Neural cell (in vitro differentiated cells): ENCODE data around the gene NEK10. TPM values are rescaled to one million over a fixed set of nuclear protein-coding genes. Genes with fewer than 3 reads are reported as not detected.

Experiments
- H2AFZ ChIP-seq: fragments of 200-600, 300-800 bp; sonication (generic), shearing (Covaris generic); 2 replicates; pipeline ENCODE4 v1.6.0; 2014; ENCODE audit warnings: low read depth, mild to moderate bottlenecking, antibody characterized with exemption, low read length, moderate library complexity
- H3F3A ChIP-seq: fragments of 200-600 bp; shearing (Covaris generic); 2 replicates; pipeline ENCODE4 v1.6.1; 2016; ENCODE audit warnings: mild to moderate bottlenecking, moderate library complexity, mixed read lengths, antibody characterized with exemption, low read length; ENCODE audit not compliant: insufficient read depth, poor library complexity, severe bottlenecking
- H3K27ac ChIP-seq: fragments of 200-600, 300-800 bp; sonication (generic), shearing (Covaris generic); 2 replicates; pipeline ENCODE4 v1.5.1; 2014; ENCODE audit warnings: mild to moderate bottlenecking, low read length, moderate library complexity
- H3K27me3 ChIP-seq: fragments of 300-800, 200-600 bp; sonication (generic), shearing (Covaris generic); 2 replicates; pipeline ENCODE4 v1.6.0; 2014; ENCODE audit warnings: mild to moderate bottlenecking, low read depth, low read length, moderate library complexity; ENCODE audit not compliant: insufficient read depth
- H3K36me3 ChIP-seq: fragments of 300-800, 200-600 bp; sonication (generic), shearing (Covaris generic); 2 replicates; pipeline ENCODE4 v1.5.1; 2014; ENCODE audit warnings: mild to moderate bottlenecking, antibody characterized with exemption, low read length, moderate library complexity; ENCODE audit not compliant: insufficient read depth
- H3K4me2 ChIP-seq: fragments of 300-800, 200-600 bp; sonication (generic), shearing (Covaris generic); 2 replicates; pipeline ENCODE4 v1.6.0; 2014; ENCODE audit warnings: mild to moderate bottlenecking, low read length
- H3K4me3 ChIP-seq: fragments of 300-800, 200-600 bp; sonication (generic), shearing (Covaris generic); 2 replicates; pipeline ENCODE4 v1.5.1; 2014; ENCODE audit warnings: mild to moderate bottlenecking, low read length, moderate library complexity
- H3K79me2 ChIP-seq: fragments of 200-600 bp; shearing (Covaris generic); replicated peaks from 2 replicates; pipeline ENCODE4 v1.6.0; 2014; ENCODE audit warnings: mild to moderate bottlenecking, low read length, moderate library complexity; ENCODE audit not compliant: insufficient read depth
- H3K9ac ChIP-seq: fragments of 300-800, 200-600 bp; sonication (generic), shearing (Covaris generic); 2 replicates; pipeline ENCODE4 v1.6.1; 2016; ENCODE audit warnings: mild to moderate bottlenecking, low read length, mixed read lengths
- H3K9me2 ChIP-seq: fragments of 200-600 bp; shearing (Covaris generic); 2 replicates; pipeline ENCODE4 v1.6.1; 2016; ENCODE audit warnings: mild to moderate bottlenecking, low read length, mixed read lengths; ENCODE audit not compliant: insufficient read depth
- H3K9me3 ChIP-seq: fragments of 200-600, 300-800 bp; sonication (generic), shearing (Covaris generic); 2 replicates; pipeline ENCODE4 v1.6.1; 2016; ENCODE audit warnings: mild to moderate bottlenecking, mixed run types, low read length, moderate library complexity, mixed read lengths
- H4K20me1 ChIP-seq: fragments of 200-600 bp; shearing (Covaris generic); 2 replicates; pipeline ENCODE4 v1.6.1; 2016; ENCODE audit warnings: mild to moderate bottlenecking, mixed run types; ENCODE audit not compliant: insufficient read depth
- CTCF ChIP-seq: fragments of 450-650 bp; IDR thresholded peaks from 2 replicates; pipeline ENCODE4 v1.5.1; 2014; ENCODE audit warnings: antibody characterized with exemption, mild to moderate bottlenecking, moderate library complexity; ENCODE audit not compliant: poor library complexity, severe bottlenecking
- EP300 ChIP-seq: fragments of 450-650 bp; conservative IDR thresholded peaks from 2 replicates; pipeline ENCODE4 v1.6.1; 2014; ENCODE audit warnings: antibody characterized with exemption, mild to moderate bottlenecking, moderate library complexity; ENCODE audit not compliant: poor library complexity, severe bottlenecking
- EZH2 ChIP-seq: fragments of 200-600, 300-800 bp; shearing (Covaris generic), sonication (generic); IDR thresholded peaks from 2 replicates; pipeline ENCODE4 v1.6.1; 2014; ENCODE audit warnings: antibody characterized with exemption, low read length, borderline replicate concordance, mild to moderate bottlenecking; ENCODE audit not compliant: insufficient read depth, poor library complexity, severe bottlenecking
- POLR2AphosphoS5 ChIP-seq: IDR thresholded peaks from 2 replicates; pipeline ENCODE4 v1.6.1; 2012
- RAD21 ChIP-seq: fragments of 450-650 bp; conservative IDR thresholded peaks from 2 replicates; pipeline ENCODE4 v1.6.1; 2014; ENCODE audit warnings: antibody characterized with exemption, mild to moderate bottlenecking, moderate library complexity
- REST ChIP-seq: IDR thresholded peaks from 2 replicates; pipeline ENCODE4 v1.6.1; 2012; ENCODE audit warnings: borderline replicate concordance
- SMC3 ChIP-seq: fragments of 450-650 bp; conservative IDR thresholded peaks from 2 replicates; pipeline ENCODE4 v1.6.1; 2014; ENCODE audit warnings: antibody characterized with exemption, mild to moderate bottlenecking, moderate library complexity; ENCODE audit not compliant: poor library complexity
- TAF1 ChIP-seq: IDR thresholded peaks from 2 replicates; pipeline ENCODE4 v1.6.1; 2012; ENCODE audit warnings: low read depth
- polyA plus RNA-seq: library from polyadenylated mRNA; depleted of rRNA; stranded (reverse); fragments of >200 nt; gene quantifications from 2 replicates; pipeline ENCODE4 v1.2.3, GENCODE V29; 2014

NEK10 gene
- polyA plus RNA-seq, 1 donor from 2014 or later, result 17.6 TPM

- no peak overlapping the region for H2AFZ ChIP-seq
- no peak for TF ChIP-seq SMC3
- no peak for TF ChIP-seq CTCF
- no peak for TF ChIP-seq POLR2AphosphoS5
- no peak for TF ChIP-seq TAF1
- no peak for TF ChIP-seq RAD21
- TF ChIP-seq EZH2, result no peak
- TF ChIP-seq REST, result no peak
- no peak overlapping the region for H3K4me2 ChIP-seq
- no peaks in the 10 kb centered on the region for H3F3A ChIP-seq
- H3K4me3 ChIP-seq, result no peak overlapping the region
- H3K9ac ChIP-seq, result no peak overlapping the region
- no peaks in the 10 kb centered on the region for H3K9me2 ChIP-seq
- no peaks in the 10 kb centered on the region for H3K36me3 ChIP-seq
- H3K27me3 ChIP-seq, result no peaks in the 10 kb centered on the region
- no peaks in the 10 kb centered on the region for H3K9me3 ChIP-seq
- no peak overlapping the region for H3K27ac ChIP-seq
- H4K20me1 ChIP-seq, result no peaks in the 10 kb centered on the region
- no peaks in the 10 kb centered on the region for H3K79me2 ChIP-seq
Observed at GRCh38 chr3:27345493-27345892, 23.7 kb downstream of the NEK10 start.

GRCh38 chr3:27345045-27345444 is 24.1 kb downstream of the NEK10 start:
- H3K4me2 ChIP-seq, result no peak overlapping the region
- peak overlapping the region; percentile 43 for H3K27ac ChIP-seq
- H3F3A ChIP-seq, result no peaks in the 10 kb centered on the region
- no peak for TF ChIP-seq SMC3
- H3K9me3 ChIP-seq, result no peaks in the 10 kb centered on the region
- H3K36me3 ChIP-seq, result no peaks in the 10 kb centered on the region
- H3K9ac ChIP-seq, result no peak overlapping the region
- H3K4me3 ChIP-seq, result no peak overlapping the region
- no peak overlapping the region for H2AFZ ChIP-seq
- no peaks in the 10 kb centered on the region for H3K9me2 ChIP-seq
- no peaks in the 10 kb centered on the region for H3K27me3 ChIP-seq
- no peaks in the 10 kb centered on the region for H4K20me1 ChIP-seq
- H3K79me2 ChIP-seq, result no peaks in the 10 kb centered on the region

- no peaks in the 10 kb centered on the region for H3F3A ChIP-seq
- H2AFZ ChIP-seq, result no peak overlapping the region
- H4K20me1 ChIP-seq, result no peaks in the 10 kb centered on the region
- no peak overlapping the region for H3K4me3 ChIP-seq
- TF ChIP-seq EP300 (peak; percentile 78), RAD21 (no peak), REST (no peak)
- H3K79me2 ChIP-seq, result no peaks in the 10 kb centered on the region
- no peaks in the 10 kb centered on the region for H3K9me2 ChIP-seq
- H3K27me3 ChIP-seq, result no peaks in the 10 kb centered on the region
- peak overlapping the region; percentile 43 for H3K27ac ChIP-seq
- H3K9ac ChIP-seq, result no peak overlapping the region
- no peaks in the 10 kb centered on the region for H3K9me3 ChIP-seq
- H3K36me3 ChIP-seq, result no peaks in the 10 kb centered on the region
- H3K4me2 ChIP-seq, result no peak overlapping the region
Observed at GRCh38 chr3:27344192-27344591, 25.0 kb downstream of the NEK10 start.
